ENCODE data around the gene ZNF555. TPM values are rescaled to one million over a fixed set of nuclear protein-coding genes. Genes with fewer than 3 reads are reported as not detected.
"Not testable (repeated sequence)": the region's sequence is repeated elsewhere in the genome, so short reads cannot be mapped to it uniquely, and the experiment has no call there.

The ZNF555 gene
- total RNA-seq, 1 donor from 2014 or later: 5.9 TPM

GRCh38 chr19:2887391-2887914 lies 46.2 kb downstream of the ZNF555 start:
- DNase-seq (ENCODE audit: extremely low spot score, unreplicated experiment): no peak
- H3K27ac Mint-ChIP-seq (ENCODE audit: unreplicated experiment): no peak overlapping the region
- H3K9me3 Mint-ChIP-seq (ENCODE audit: unreplicated experiment): no peaks in the 10 kb centered on the region
- no peak overlapping the region for H3K4me3 Mint-ChIP-seq (ENCODE audit: unreplicated experiment)
- TF ChIP-seq CTCF (IDR thresholded peaks at IDR 0.05): peak; percentile 68
- H3K4me1 Mint-ChIP-seq (ENCODE audit: unreplicated experiment): no peaks in the 10 kb centered on the region
- no peaks in the 10 kb centered on the region for H3K36me3 Mint-ChIP-seq (ENCODE audit: unreplicated experiment)
- no peaks in the 10 kb centered on the region for H3K27me3 Mint-ChIP-seq (ENCODE audit: unreplicated experiment)

GRCh38 chr19:2888731-2889224 lies 47.5 kb downstream of the ZNF555 start:
- H3K27ac Mint-ChIP-seq (ENCODE audit: unreplicated experiment): no peak overlapping the region
- TF ChIP-seq CTCF (IDR thresholded peaks at IDR 0.05): no peak
- H3K27me3 Mint-ChIP-seq (ENCODE audit: unreplicated experiment): peaks cover 3% of the 10 kb centered on the region
- H3K9me3 Mint-ChIP-seq (ENCODE audit: unreplicated experiment): no peaks in the 10 kb centered on the region
- H3K4me3 Mint-ChIP-seq (ENCODE audit: unreplicated experiment): no peak overlapping the region
- DNase-seq (ENCODE audit: extremely low spot score, unreplicated experiment): no peak
- no peaks in the 10 kb centered on the region for H3K4me1 Mint-ChIP-seq (ENCODE audit: unreplicated experiment)
- no peaks in the 10 kb centered on the region for H3K36me3 Mint-ChIP-seq (ENCODE audit: unreplicated experiment)

GRCh38 chr19:2890531-2890930 lies 49.3 kb downstream of the ZNF555 start:
- not testable (repeated sequence) for H3K27ac Mint-ChIP-seq (ENCODE audit: unreplicated experiment); H3K36me3 Mint-ChIP-seq (ENCODE audit: unreplicated experiment); DNase-seq (ENCODE audit: extremely low spot score, unreplicated experiment)

GRCh38 chr19:2896694-2897093 lies 55.4 kb downstream of the ZNF555 start:
- no peak for DNase-seq (ENCODE audit: extremely low spot score, unreplicated experiment)
- H3K27ac Mint-ChIP-seq (ENCODE audit: unreplicated experiment): no peak overlapping the region
- H3K4me3 Mint-ChIP-seq (ENCODE audit: unreplicated experiment): no peak overlapping the region
- TF ChIP-seq CTCF (IDR thresholded peaks at IDR 0.05): no peak
- peaks cover 5% of the 10 kb centered on the region for H3K4me1 Mint-ChIP-seq (ENCODE audit: unreplicated experiment)
- no peaks in the 10 kb centered on the region for H3K9me3 Mint-ChIP-seq (ENCODE audit: unreplicated experiment)
- H3K27me3 Mint-ChIP-seq (ENCODE audit: unreplicated experiment): peaks cover 3% of the 10 kb centered on the region
- H3K36me3 Mint-ChIP-seq (ENCODE audit: unreplicated experiment): no peaks in the 10 kb centered on the region

More at GRCh38 chr19:2890531-2890930, 49.3 kb downstream of the ZNF555 start:
- H3K4me3 Mint-ChIP-seq (ENCODE audit: unreplicated experiment); H3K9me3 Mint-ChIP-seq (ENCODE audit: unreplicated experiment); H3K4me1 Mint-ChIP-seq (ENCODE audit: unreplicated experiment); H3K27me3 Mint-ChIP-seq (ENCODE audit: unreplicated experiment): not testable (repeated sequence)

GRCh38 chr19:2900296-2901252 lies 59.3 kb downstream of the ZNF555 start, which contains the start of gene ZNF57:
TSS of gene ZNF57 (plus strand) at chr19:2900928. CDS start at chr19:2901046, 118 bp downstream.
- Mint-ChIP-seq H3K4me1 (ENCODE audit: unreplicated experiment) (peaks cover 14% of the 10 kb centered on the region), H3K27ac (ENCODE audit: unreplicated experiment) (peak within 1 kb of the TSS; percentile 100), H3K9me3 (ENCODE audit: unreplicated experiment) (no peaks in the 10 kb centered on the region), H3K27me3 (ENCODE audit: unreplicated experiment) (no peaks in the 10 kb centered on the region), H3K4me3 (ENCODE audit: unreplicated experiment) (peak within 1 kb of the TSS; percentile 99), H3K36me3 (ENCODE audit: unreplicated experiment) (no peaks in the 10 kb centered on the region)
- DNase-seq (ENCODE audit: extremely low spot score, unreplicated experiment): peak; percentile 100
- TF ChIP-seq CTCF (IDR thresholded peaks at IDR 0.05): no peak
